Osteoblast (primary cell): Measurements from ENCODE around the gene EVI5. TPM values are rescaled to one million over a fixed set of nuclear protein-coding genes. Genes with fewer than 3 reads are reported as not detected.
A peak's percentile ranks its signal among the peaks of the same experiment; 100 is the strongest.
"Not testable (repeated sequence)": the region's sequence is repeated elsewhere in the genome, so short reads cannot be mapped to it uniquely, and the experiment has no call there.

ENCODE experiments used
- DNase-seq: peaks from one replicate; pipeline ENCODE4 v3.0.0; 2011; ENCODE audit warnings: low spot score, mixed read lengths; ENCODE audit not compliant: insufficient read length; ENCODE audit errors: missing footprints
- H2AFZ ChIP-seq: 2 replicates; pipeline ENCODE4 v1.6.0; 2011; ENCODE audit warnings: mild to moderate bottlenecking, low read length
- H3K27ac ChIP-seq: 2 replicates; pipeline ENCODE4 v1.5.1; 2011; ENCODE audit warnings: mild to moderate bottlenecking, low read depth, low read length, moderate library complexity
- H3K27me3 ChIP-seq: 2 replicates; pipeline ENCODE4 v1.6.0; 2012; ENCODE audit warnings: mild to moderate bottlenecking, control low read depth, inconsistent platforms, low read length, moderate library complexity; ENCODE audit not compliant: insufficient read depth
- H3K36me3 ChIP-seq: 2 replicates; pipeline ENCODE4 v1.5.1; 2011; ENCODE audit warnings: mild to moderate bottlenecking, low read length, control low read depth, moderate library complexity; ENCODE audit not compliant: insufficient read depth
- H3K4me1 ChIP-seq: 2 replicates; pipeline ENCODE4 v1.5.1; 2011; ENCODE audit warnings: mild to moderate bottlenecking, low read length, control low read depth, moderate library complexity; ENCODE audit not compliant: insufficient read depth
- H3K4me2 ChIP-seq: 2 replicates; pipeline ENCODE4 v1.6.0; 2011; ENCODE audit warnings: mild to moderate bottlenecking, low read length; ENCODE audit not compliant: insufficient read depth
- H3K4me3 ChIP-seq: fragments of 200-600 bp; sonication (generic); 3 replicates; pipeline ENCODE4 v1.5.1; 2012; ENCODE audit warnings: mild to moderate bottlenecking, low read length, inconsistent platforms; ENCODE audit not compliant: insufficient read depth
- H3K79me2 ChIP-seq: 2 replicates; pipeline ENCODE4 v1.6.0; 2012; ENCODE audit warnings: mild to moderate bottlenecking, low read length, control low read depth, inconsistent platforms; ENCODE audit not compliant: insufficient read depth
- H3K9me3 ChIP-seq: 2 replicates; pipeline ENCODE4 v1.5.1; 2011; ENCODE audit warnings: low read depth, low read length, control low read depth
- H4K20me1 ChIP-seq: 2 replicates; pipeline ENCODE4 v1.6.0; 2012; ENCODE audit warnings: mild to moderate bottlenecking, low read length, control low read depth; ENCODE audit not compliant: insufficient read depth
- CTCF ChIP-seq: IDR thresholded peaks from 2 replicates; pipeline ENCODE4 v1.5.1; 2011; ENCODE audit warnings: mild to moderate bottlenecking, low read depth, low read length, moderate library complexity; ENCODE audit errors: extremely low read depth
- total RNA-seq: library from RNA; depleted of rRNA; stranded (reverse); fragments of >200 nt; gene quantifications from 2 replicates; pipeline ENCODE4 v1.2.3, GENCODE V29; 2012

EVI5 gene
- total RNA-seq, 1 donor, result 51.8 TPM

GRCh38 chr1:92655197-92655801, 129.6 kb downstream of the EVI5 start:
- H3K27me3 ChIP-seq, result no peaks in the 10 kb centered on the region
- H2AFZ ChIP-seq, result no peak overlapping the region
- no peak overlapping the region for H3K4me3 ChIP-seq
- no peak for DNase-seq
- H3K9me3 ChIP-seq, result peaks cover 4% of the 10 kb centered on the region
- H3K27ac ChIP-seq, result no peak overlapping the region
- no peak overlapping the region for H3K4me2 ChIP-seq
- H3K79me2 ChIP-seq, result no peaks in the 10 kb centered on the region
- H3K36me3 ChIP-seq, result peaks cover 3% of the 10 kb centered on the region
- no peaks in the 10 kb centered on the region for H3K4me1 ChIP-seq
- TF ChIP-seq CTCF, result no peak
- no peaks in the 10 kb centered on the region for H4K20me1 ChIP-seq

GRCh38 chr1:92653605-92654381, 131.1 kb downstream of the EVI5 start:
- DNase-seq, result peak; percentile 58
- no peaks in the 10 kb centered on the region for H3K4me1 ChIP-seq
- no peak overlapping the region for H3K27ac ChIP-seq
- H3K4me3 ChIP-seq, result no peak overlapping the region
- no peak overlapping the region for H3K4me2 ChIP-seq
- no peak for TF ChIP-seq CTCF
- peaks cover 7% of the 10 kb centered on the region for H3K36me3 ChIP-seq
- no peaks in the 10 kb centered on the region for H4K20me1 ChIP-seq
- no peaks in the 10 kb centered on the region for H3K27me3 ChIP-seq
- H3K79me2 ChIP-seq, result no peaks in the 10 kb centered on the region
- H2AFZ ChIP-seq, result no peak overlapping the region
- peaks cover 4% of the 10 kb centered on the region for H3K9me3 ChIP-seq

- H4K20me1 ChIP-seq, H3K4me1 ChIP-seq, H3K4me3 ChIP-seq, H2AFZ ChIP-seq, DNase-seq, H3K27ac ChIP-seq, H3K4me2 ChIP-seq, H3K79me2 ChIP-seq, H3K9me3 ChIP-seq, H3K27me3 ChIP-seq, H3K36me3 ChIP-seq: not testable (repeated sequence)
These were observed 144.2 kb downstream of the EVI5 start for GRCh38 chr1:92640686-92641085.

GRCh38 chr1:92638498-92638897, 146.4 kb downstream of the EVI5 start:
- H3K27me3 ChIP-seq, result no peaks in the 10 kb centered on the region
- H3K36me3 ChIP-seq, result no peaks in the 10 kb centered on the region
- no peak overlapping the region for H2AFZ ChIP-seq
- H3K4me3 ChIP-seq, result no peak overlapping the region
- no peaks in the 10 kb centered on the region for H4K20me1 ChIP-seq
- H3K9me3 ChIP-seq, result no peaks in the 10 kb centered on the region
- no peak for TF ChIP-seq CTCF
- no peaks in the 10 kb centered on the region for H3K4me1 ChIP-seq
- H3K27ac ChIP-seq, result no peak overlapping the region
- H3K4me2 ChIP-seq, result no peak overlapping the region
- H3K79me2 ChIP-seq, result no peaks in the 10 kb centered on the region
- no peak for DNase-seq

GRCh38 chr1:92635203-92635602, 149.7 kb downstream of the EVI5 start:
- H3K4me3 ChIP-seq, H3K27me3 ChIP-seq, H3K27ac ChIP-seq, H3K4me2 ChIP-seq, H4K20me1 ChIP-seq, H3K36me3 ChIP-seq, H3K9me3 ChIP-seq, H2AFZ ChIP-seq, DNase-seq, H3K4me1 ChIP-seq, H3K79me2 ChIP-seq: not testable (repeated sequence)
